GM19397 (cell line): ENCODE data around the gene ABHD11.
A peak's percentile ranks its signal among the peaks of the same experiment; 100 is the strongest.
"Not testable (repeated sequence)": the region's sequence is repeated elsewhere in the genome, so short reads cannot be mapped to it uniquely, and the experiment has no call there.

Source experiments
- ATAC-seq: cut with Tn5 transposase; IDR thresholded peaks from one replicate; pipeline ENCODE4 v1.9.1; 2021; ENCODE audit warnings: mild to moderate bottlenecking, moderate library complexity; ENCODE audit not compliant: unreplicated experiment

Gene ABHD11, protein sequence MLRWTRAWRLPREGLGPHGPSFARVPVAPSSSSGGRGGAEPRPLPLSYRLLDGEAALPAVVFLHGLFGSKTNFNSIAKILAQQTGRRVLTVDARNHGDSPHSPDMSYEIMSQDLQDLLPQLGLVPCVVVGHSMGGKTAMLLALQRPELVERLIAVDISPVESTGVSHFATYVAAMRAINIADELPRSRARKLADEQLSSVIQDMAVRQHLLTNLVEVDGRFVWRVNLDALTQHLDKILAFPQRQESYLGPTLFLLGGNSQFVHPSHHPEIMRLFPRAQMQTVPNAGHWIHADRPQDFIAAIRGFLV

DNA sequence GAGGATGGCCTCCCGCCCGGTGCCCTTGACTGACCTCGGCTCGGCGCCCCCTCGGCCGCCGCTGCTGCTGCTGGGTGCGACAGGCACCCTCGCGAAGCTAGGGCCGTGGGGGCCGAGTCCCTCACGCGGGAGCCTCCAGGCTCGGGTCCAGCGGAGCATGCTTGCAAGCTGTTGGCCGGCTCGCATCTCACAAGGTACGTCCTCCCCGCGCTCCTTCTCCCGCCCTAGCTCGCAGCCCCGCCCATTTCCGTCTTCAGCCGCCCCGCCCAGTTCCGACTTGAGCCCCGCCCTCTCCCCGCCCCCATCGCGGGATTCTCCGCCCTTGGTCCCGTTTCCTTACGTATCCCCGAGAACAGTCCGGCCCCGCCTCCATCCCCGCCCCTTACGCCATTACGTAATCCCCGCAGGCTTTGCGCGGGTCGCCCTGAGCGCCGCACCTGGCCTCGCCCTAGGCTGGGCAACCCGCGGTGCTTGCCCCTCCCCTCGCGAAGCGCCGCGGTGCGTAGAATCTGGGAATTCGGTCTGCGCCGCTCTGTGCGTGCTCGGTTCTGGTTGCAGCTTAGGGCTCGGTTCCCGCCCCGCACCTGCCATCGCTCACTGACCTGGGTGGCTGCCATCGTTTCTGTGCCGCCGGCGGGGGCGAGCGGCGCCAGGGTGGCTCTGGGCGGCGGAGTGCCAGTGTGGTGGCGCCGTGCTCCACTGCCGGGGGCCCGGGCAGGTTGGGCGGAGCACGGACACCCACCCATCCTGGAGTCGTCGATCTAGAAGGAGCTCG lies at the start of gene ABHD11:
Gene ABHD11 (minus strand): TSS at position 191 of the 775 bp plus-strand sequence. CDS start 32 bp downstream, at position 159.
- ATAC-seq = peak; percentile 87

GRCh38 chr7:73787786-73788048 lies 49.1 kb upstream of the ABHD11 start:
- not testable (repeated sequence) for ATAC-seq

DNA sequence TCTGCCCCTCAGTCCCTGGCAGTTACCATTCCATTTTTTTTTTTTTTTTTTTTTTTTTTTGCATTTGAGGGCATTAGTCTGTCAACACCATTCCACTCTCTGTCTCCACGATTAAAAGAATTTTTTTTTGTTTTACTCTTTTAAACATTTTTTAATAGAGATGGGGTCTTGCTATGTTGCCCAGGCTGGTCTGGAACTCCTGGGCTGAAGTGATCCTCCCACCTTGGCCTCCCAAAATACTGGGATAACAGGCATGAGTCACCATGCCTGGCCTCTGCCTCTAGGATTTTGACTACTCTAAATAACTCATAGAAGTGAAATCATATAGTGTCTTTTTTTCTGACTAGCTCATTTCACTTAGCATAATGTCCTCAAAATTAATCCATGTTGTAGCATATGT lies 48.0 kb upstream of the ABHD11 start:
- ATAC-seq = no peak

GRCh38 chr7:73779517-73779916 lies 40.9 kb upstream of the ABHD11 start:
- ATAC-seq = no peak

DNA sequence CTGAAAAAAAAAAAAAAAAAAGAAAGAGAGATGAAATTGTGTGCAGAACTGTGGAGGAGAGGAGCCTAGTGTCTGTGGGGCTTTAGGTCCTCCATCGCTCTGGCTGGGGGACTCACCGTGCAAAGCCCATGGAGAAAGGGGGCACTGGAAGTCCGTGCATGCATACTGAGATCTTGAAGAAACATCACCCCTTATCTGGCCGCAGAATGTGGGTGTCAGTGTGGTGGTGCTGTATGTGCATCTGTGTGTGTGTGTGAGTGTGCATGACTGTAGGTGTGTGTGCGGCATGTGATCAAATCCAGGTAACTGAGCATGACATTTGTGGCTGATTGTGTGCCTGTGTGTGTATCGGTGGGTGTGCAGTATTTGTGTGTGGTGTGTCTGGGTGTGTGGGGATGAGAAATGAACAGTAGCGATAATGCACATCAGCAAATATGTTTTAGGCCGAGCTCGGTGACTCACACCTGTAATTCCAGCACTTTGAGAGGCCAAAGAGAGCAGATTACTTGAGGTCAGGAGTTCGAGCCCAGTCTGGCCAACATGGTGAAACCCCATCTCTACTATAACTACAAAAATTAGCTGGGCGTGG lies 40.3 kb upstream of the ABHD11 start:
- no peak for ATAC-seq

DNA sequence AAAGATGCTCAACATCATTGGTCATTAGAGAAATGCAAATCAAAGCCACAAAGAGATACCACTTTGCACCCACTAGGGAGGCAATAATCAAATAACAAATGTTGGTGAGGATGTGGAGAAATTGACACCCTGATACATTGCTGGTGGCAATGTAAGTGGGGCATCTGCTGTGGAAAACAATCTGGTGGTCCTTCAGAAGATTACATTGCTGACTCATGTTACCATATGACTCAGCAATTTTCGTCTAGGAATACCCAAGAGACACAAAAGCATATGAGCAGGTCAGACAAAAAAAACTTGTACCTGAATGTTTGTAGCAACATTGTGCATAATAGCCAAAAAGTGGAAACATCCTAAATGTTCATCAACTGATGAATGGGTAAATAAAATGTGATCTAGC lies 36.3 kb upstream of the ABHD11 start:
- ATAC-seq = no peak

DNA sequence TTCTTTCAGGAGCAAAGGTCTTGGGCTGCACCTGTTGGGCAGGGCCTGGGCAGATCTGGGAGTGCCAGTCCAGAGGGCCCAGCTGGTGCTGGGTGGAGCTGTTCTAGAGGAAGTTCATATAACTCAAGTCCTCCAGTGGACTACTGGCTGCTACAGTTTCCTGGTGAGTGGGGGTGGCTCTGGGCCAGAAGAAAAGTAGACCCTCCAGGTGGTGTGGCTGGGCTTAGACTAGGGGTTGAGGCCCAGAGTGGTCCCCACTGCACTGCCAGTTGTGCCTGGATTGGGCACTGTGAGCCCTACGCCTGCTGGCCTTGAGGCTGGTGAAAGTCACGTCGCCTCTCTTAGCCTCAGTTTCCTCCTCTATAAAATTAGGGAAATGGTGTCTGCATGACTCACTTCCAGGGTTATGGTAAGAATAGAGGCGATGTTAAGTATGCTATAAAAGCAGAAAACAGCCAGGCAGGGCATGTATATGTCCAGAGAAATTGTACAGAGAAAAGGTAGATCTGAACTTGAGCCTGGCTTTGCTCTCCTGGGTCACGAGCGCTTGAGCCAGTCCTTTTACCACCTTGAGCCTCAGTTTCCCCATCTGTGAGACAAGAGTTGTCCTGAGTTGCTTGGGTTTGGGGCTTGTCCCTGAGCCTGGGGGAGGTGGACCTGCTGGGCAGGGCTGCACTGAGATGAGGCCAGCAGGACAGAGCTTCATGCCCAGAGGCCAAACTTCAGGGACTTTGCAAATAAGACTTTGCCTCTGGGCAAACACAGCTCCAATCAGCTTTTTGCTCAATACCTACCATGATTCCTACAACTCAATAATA lies 35.3 kb upstream of the ABHD11 start:
- no peak for ATAC-seq

DNA sequence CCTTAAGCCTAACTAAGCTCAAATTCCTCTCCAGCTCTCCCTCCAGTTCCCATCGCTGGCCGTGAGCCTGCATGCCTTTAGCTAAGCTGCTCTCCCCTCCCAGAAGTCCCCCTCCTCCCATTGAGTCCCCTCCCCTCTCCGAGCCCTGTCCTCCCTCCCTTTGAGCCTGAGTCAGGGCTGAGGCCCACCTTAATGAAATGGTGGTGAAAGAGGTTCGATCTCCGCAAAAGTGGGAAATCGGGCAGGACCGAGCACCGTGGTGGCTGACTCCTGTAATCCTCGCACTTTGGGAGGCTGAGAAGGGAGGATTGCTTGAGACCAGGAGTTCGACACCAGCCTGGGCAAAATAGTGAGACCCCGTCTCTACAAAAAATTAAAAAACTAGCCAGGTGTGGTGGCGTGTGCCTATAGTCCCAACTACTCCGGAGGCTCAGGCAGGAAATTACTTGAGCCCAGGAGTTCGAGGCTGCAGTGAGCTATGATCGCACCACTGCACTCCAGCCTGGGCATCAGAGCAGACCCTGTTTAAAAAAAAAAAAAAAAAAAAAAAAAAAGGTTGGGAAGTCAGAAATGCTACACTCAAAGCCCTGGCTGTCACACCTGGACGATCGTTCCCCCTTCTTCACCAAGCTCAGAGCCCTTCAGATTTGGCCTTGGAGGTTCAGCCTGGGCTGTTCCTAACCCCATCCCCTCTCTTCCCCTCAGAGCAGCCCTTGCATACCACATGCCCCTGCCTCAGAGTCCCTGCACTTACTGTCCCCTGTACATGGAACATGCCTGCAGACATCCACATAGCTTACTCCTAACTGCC lies 32.5 kb upstream of the ABHD11 start:
- ATAC-seq = no peak

DNA sequence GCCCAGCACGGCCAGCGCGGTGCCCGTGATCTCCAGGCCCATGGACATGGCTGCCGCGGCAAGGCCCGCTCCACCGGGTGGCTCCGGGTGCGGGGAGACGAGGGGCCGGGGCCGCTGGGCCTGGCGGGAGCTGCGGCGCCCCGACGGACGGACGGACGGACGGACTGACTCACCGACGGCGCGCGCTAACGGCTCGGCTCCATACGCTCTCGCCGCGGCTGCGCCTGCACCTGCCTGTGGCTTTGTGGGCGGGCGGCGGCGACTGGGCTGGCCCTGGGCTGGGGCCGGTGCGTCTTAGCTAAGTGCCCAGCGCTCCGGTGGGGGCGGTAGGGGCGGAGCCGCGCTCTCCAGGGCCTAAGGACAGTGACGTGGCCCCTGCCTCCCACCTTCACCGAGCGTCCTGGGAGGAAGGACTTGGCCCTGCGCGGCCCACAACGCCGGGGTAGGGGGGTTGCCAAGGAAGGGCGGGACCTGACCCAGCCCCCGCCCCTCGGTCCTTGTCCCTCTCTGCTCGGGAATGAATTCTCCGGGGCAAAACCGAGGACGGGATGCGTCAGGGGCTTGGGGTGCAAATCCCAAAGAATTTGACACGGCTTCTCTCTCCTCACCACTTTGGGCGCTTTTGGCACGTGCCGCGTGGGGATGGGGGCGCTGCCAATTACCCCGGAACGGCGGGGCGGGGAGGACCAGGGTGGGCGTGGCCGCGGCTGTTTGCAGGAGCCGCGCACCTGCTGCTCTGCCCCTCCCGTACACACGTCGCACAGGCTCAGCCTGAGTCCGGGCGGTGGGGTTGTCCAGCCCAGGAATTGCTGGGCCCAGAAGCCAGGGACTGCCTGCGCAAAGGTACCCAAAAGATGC lies 31.6 kb upstream of the ABHD11 start, which contains the start of gene CLDN3:
Gene CLDN3 (minus strand): TSS at position 269 of the 858 bp plus-strand sequence. CDS start 221 bp downstream, at position 48.
- no peak for ATAC-seq

GRCh38 chr7:73769481-73770001 lies 30.9 kb upstream of the ABHD11 start:
- no peak for ATAC-seq

DNA sequence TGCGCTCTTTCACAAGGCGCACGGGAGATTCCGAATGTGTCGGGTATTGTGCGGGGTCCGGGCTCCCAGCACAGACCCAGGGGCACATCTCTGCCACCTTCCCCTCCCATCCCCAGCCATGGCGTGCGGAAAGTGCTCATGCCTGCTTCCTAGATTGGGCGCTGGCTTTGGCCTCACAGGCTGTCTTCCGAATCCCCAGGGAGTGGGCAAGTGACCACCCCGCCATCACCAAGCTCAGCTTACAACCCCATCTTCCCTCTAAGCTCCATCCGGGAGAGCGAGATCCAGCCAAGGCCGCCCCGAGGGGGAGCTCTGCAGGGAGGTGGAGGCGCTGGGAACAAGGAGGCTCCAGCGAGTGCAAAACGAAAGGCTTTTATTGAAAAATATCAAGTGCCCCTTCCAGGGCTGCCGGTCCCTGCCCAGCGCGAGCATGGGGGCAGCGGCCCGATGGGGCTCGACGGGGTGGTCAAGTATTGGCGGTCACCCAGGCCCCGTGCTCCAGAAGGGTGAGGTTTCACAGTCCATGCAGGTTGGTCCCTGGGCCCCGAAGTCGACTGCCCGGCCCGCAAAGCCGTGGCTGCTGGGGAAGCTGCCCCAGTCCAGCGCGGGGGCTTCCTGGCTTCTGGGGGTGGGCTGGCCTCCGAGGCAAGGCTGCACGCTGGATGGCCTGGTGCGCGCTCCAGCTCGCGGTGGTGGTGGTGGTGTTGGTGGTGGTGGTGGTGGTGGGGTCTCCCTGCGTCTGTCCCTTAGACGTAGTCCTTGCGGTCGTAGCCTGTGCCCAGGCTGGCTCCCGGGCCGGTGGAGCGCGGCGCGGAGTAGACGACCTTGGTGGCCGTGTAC lies 30.3 kb upstream of the ABHD11 start:
- no peak for ATAC-seq

DNA sequence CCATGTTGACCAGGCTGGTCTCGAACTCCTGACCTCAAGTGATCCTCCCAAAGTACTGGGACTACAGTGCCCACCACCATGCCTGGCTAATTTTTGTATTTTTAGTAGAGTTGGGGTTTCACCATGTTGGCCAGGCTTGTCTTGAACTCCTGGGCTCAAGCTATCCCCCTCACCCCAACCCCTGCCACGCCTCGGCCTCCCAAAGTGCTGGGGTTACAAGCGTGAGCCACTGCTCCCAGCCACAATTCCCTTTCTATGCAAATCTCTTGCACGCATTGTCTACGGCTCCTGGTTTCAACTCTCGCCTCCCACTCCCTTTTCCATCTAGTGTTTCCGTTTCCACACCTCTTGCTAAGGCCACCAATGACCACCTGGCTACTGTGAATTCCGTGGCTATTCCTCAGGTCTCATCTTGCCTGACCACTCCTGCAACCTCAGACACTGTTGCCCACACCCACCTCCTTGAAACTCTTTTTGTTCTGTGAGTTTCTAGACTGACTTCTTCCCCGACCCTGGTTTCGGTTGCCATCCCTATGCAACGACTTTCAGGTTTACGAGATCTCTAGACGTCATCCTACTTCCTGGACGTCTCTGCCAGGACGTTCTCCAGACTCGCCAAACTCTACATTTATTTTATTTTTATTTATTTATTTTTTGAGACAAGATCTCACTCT lies 28.1 kb upstream of the ABHD11 start:
- no peak for ATAC-seq

- ATAC-seq = no peak
These were observed 24.0 kb upstream of the ABHD11 start for GRCh38 chr7:73762659-73762999.

DNA sequence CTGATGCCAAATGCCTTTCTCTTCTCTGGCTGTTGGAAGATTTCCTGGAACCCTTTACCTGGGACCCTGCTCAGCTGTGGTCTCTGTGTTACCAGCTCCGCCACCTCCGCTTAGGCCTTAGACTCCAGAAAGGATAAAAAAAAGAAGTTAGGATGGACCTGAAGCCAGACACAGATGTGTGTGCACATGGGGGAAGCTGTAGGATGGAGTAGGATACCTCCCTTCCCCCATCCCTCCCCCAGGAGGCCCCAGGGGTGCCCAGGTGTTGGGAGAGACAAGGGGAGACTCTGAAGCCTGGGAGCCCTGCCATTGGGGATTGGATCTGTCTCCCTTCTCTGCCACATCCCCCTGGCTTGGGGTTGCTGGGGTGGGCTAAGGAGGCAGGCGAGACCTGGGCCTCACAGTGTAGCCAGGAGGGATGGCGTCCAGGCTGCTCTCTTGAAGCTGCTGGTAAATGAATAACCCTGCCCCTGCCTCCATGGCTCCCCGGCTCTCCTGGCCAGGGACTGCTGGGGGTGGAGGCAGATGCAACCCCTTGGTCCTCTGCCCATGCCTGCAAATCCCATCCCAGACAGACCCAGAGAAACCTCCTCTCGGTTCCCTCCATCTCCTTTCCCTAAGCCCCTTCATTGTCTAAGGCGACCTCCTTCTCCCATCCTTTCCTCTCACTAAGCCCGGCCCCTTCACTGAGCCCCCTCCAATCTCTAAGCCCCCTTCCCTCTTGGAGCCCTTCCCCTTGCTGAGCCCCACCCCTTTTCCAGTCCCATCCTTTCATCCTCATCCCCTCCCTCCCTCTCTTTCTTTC lies 23.5 kb upstream of the ABHD11 start:
- no peak for ATAC-seq

DNA sequence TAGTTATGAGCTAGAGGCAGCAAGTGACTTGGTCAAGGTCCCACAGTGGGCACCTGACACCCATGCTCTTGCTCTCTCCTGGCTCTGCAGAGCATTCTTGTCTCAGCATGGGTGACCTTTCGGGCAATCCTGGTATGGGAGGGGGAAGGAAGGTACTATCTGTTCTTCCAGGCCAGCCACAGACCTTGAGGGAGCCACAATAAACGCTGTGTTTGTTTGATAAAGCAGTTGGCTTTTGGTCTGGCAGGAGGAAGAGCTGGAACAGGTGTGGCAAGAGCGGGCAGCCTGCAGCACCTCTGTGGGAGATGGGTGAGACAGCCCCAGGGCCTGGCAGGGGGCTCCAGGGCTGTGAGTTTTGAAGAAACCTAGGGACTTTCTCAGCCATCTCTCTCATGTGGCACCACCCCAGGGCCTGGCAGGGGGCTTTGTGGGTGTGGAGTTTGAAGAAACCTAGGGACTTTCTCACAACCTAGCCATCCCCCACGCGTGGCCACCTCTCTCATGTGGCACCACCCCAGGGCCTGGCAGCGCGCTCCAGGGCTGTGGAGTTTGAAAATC lies 20.1 kb upstream of the ABHD11 start:
- ATAC-seq = no peak

- ATAC-seq = no peak
These were observed 11.6 kb upstream of the ABHD11 start for GRCh38 chr7:73749931-73750776.
